SK-N-MC (cell line): ENCODE results near the gene HDAC1.

ENCODE experiments used
- EZH2 ChIP-seq: fragments of 200-600 bp; sonication (generic); IDR thresholded peaks from one replicate; pipeline ENCODE4 v1.6.1; 2017; ENCODE audit warnings: antibody characterized with exemption
- POLR2AphosphoS5 ChIP-seq: IDR thresholded peaks from 2 replicates; pipeline ENCODE4 v1.6.1; 2012; ENCODE audit warnings: mild to moderate bottlenecking, low read depth, low read length, borderline replicate concordance

DNA sequence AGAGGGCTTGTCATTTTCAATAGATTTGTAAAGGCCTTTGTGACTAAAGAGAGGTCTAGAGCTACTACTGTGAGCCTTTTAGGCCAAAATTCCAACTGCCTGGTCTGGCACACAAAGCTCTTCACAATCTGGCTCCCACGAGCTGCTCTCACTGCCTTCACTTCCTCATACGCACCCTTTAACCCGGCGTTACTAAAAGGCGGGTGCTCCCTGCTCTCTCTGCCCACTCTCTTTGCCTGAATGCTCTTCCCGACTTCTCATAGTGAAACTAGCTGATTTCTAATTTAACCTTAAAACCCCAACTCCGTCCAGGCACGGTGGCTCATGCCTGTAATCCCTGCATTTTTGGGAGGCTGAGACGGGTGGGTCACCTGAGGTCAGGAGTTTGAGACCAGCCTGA lies 88.2 kb downstream of the HDAC1 start:
- no peak for TF ChIP-seq POLR2AphosphoS5
- TF ChIP-seq EZH2 = no peak
